Spleen (tissue), 7 donors: Measurements from ENCODE around the gene KCNJ14.

Experiments used
- CTCF ChIP-seq, 11 experiments: fragments of 200-600 bp in 7 of 11; fragments of 450-650 bp in 4 of 11; sonication (generic) in 4 of 11; IDR thresholded peaks in 8 of 11; conservative IDR thresholded peaks in 3 of 11; 1 replicate in 7 of 11; 2 replicates in 4 of 11; pipeline versions ENCODE4 v1.4.0 to v1.8.0; 2016 to 2021; ENCODE audit warnings: antibody characterized with exemption in 11 of 11, inconsistent platforms in 4 of 11, mild to moderate bottlenecking in 1 of 11
- POLR2A ChIP-seq, 3 donors: fragments of 450-650 bp; IDR thresholded peaks; one replicate each; pipeline ENCODE4 v1.5.1; 2017; ENCODE audit warnings: antibody characterized with exemption in 3 of 3, mild to moderate bottlenecking in 1 of 3
- donor health status: DM: no; HTN: no; CAD: no; lungs with moderate emphysema.
- donor health status: DM: no; HTN: no; CAD: no.
- donor health status: DM: no; HTN: no; CAD: no.

GRCh38 chr19:48474084-48474592, 18.8 kb downstream of the KCNJ14 start:
- TF ChIP-seq CTCF (IDR thresholded peaks at IDR 0.05 in 8 of 11, conservative IDR thresholded peaks at IDR 0.05 in 3 of 11) (no peak), POLR2A (IDR thresholded peaks at IDR 0.05) (no peak)
